Amniotic stem cell (primary cell): ENCODE measurements around the gene SKOR1.

Source experiments
- DNase-seq: peaks from one replicate; lab custom pipeline; 2025; lab: John Stamatoyannopoulos, UW

SKOR1 gene

GRCh38 chr15:67832031-67832551, 6.8 kb downstream of the SKOR1 start:
- DNase-seq, result no peak

DNA sequence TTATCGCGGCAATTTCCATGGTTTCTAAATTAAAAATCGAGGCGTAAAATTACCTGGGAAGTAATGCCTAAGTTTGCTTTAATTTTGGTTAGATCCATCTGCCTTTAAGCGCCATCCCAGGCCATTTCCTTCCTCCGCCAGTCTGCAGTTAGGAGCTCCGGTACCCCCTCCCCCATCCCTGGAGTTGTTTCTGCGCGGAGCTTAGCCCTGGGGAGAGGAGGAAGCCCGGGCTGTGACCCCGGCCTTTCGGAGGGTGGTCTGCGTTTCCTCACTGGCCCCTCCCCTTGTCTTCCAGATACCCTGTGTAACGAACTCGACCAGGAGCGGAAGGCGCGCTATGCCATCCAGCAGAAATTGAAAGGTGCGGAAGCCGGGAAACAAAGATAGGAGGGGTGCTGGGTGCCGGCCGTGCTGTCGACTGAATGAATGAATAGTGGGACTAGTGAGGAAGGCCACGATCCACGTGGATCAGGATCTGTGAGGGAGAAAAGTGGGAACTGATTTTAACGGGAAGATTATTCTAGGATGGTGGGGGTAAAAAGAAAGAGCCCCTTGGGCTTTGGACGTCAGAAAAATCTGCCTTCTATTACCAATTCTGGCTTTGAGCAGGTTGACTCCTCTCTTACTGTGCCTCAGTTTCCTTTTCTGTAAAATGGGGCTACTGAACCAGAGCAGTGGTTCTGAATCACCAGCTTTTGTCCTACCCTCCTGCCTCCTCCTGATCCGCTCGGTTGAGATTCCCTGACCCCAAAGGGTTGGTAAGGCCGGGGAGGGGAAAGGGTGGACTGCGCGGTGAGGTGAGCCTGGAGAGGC, 7.8 kb downstream of the SKOR1 start:
- DNase-seq, result no peak

DNA sequence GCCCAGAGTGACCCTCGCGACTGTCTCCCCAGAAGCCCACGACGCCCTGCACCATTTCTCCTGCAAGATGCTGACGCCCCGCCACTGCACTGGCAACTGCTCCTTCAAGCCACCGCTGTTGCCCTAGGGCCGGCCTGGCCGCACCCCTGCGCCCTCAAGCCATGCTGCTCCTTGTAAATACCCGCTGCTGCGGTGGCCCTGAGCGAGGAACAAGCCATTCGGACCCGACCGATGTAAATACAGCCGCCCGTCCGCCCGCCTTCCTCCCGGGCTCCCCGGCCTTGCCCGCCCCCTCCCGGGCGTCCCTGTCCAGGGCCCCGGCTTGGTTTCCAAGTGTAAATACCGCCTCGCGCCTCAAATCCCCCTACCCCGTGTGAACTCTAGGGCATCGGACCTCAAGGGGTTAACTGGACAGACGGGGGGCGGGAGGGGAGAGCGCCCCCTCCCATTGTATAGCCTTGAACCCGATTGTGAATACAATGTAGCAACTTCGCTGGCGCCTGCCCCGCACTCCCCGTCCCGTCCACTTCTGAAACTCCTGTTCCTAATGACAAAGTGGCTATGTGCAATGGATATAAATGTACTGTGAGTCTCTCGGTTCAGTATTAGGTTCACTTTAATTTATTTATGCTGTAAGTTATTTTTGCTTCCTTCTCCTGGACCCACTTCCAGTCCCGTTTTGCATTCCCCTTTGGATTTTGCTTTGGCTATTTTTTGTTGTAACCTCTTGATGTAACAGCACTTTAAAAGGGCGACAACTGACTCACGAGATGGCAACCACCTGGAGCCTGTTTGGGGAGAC, 8.6 kb downstream of the SKOR1 start:
- no peak for DNase-seq

DNA sequence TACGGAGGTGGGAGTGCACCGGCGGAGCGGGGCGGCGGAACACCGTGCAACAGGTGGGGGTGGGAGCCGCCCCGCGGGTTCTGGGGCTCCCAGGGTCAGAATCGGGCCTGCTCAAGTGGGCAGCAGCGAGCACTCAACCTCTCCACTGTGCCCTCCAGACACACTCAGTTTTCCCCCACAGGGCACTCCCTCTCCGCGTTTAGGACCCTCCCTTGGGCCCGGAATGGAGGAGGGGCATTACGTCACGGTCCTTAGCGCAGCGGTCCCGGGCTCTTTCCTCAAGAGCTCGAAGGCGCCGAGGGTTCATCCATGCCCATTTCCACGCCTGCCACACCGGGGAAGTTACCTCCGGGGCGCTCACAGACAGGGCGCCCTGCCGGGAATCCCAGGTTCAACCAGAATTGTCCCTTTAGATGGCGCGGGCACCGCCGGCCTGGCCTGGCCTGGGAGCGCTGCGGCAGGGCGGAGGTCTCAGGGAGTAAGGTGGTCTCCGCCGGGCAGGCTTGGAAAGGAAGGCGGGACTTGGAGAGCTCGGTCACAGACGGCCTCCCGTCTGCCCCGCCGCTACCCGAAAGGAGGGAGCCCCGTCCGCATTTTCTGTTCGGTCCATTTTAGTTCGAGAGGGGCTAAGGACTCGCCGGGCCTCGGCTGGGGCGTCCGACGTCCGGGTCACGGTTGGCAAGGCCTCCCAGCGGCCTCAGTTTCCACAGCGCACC, 9.4 kb downstream of the SKOR1 start:
- no peak for DNase-seq

- DNase-seq, result no peak
Measured at GRCh38 chr15:67835297-67836133, 10.2 kb downstream of the SKOR1 start.

DNA sequence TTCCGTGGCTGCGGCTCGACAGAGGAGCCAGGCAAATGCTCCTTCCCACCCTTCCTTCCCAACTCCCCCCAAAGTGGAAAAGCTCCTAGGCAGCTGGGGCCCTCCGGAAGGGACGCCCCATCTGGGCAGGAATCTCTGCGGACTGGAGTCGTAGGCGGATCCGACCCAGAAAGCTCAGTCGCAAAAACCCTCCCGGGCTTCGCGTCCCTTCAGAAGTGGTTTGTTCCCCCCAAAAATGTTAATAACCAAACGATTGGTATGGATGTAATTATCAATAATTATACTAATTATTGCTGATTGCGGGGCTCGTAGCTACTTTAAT, 10.8 kb downstream of the SKOR1 start:
- DNase-seq, result no peak

GRCh38 chr15:67836477-67836876, 11.2 kb downstream of the SKOR1 start:
- DNase-seq, result no peak

GRCh38 chr15:67836955-67837354, 11.6 kb downstream of the SKOR1 start:
- DNase-seq, result no peak

DNA sequence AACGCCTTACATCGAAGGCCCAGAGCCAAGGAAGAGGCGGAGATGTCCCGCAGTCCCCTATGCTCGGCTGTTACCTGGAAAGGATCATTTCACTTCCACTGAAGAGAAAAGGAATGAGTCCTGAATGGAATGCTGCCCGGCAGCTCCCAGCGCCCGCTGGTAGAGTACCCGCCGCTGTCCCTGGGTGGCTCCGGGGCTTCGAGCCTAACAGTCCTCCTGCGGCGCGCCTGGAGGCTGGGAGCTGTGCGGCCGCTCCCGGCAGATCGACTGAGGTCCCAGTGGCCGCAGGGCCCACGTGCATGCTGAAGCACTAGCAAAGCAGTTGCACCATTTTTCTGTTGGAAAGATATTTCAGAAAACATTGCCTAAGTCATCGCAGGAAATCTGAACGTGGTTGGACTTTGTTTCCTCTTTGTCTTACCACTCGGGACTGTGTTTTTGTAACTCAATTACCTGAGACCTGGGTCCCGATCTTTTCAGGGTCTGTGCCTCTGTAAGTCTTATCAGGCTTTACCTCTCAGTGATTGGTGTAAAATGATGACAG, 13.6 kb downstream of the SKOR1 start:
- DNase-seq, result no peak

- DNase-seq, result no peak
Measured at GRCh38 chr15:67839499-67839928, 14.2 kb downstream of the SKOR1 start.

DNA sequence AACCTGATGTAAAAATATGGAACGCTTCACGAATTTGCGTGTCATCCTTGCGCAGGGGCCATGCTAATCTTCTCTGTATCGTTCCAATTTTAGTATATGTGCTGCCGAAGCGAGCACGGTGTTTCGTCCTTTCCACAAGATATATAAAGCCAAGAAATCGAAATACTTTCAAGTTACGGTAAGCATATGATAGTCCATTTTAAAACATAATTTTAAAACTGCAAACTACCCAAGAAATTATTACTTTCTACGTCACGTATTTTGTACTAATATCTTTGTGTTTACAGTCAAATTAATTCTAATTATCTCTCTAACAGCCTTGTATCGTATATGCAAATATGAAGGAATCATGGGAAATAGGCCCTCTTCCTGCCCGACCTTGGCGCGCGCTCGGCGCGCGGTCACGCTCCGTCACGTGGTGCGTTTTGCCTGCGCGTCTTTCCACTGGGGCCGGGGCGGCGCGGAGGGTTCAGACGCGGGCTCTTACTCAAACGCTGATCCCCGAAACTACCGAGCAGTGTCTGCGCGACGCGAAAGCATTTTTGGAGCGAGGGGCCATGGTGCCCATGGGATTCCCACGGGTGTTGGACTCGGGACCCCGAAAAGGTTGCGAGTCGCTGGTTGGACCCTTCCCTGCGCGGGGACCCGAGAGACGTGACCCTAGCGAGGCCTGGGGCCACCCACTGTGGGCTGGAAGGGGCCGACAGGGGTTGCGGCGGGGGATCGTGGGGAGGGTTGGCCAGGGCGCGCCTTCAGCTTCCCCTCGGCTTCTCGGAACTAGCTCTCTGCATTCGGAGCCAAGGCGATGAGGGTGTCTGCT, 14.8 kb downstream of the SKOR1 start, which contains the start of gene RNU6-1:
Gene RNU6-1, minus strand, starts transcription at position 117 of the 820 bp plus-strand sequence.
- peak; percentile 82 for DNase-seq

GRCh38 chr15:67840749-67841512, 15.6 kb downstream of the SKOR1 start:
- DNase-seq, result no peak

- no peak for DNase-seq
Measured at GRCh38 chr15:67841513-67841762, 16.1 kb downstream of the SKOR1 start.

DNA sequence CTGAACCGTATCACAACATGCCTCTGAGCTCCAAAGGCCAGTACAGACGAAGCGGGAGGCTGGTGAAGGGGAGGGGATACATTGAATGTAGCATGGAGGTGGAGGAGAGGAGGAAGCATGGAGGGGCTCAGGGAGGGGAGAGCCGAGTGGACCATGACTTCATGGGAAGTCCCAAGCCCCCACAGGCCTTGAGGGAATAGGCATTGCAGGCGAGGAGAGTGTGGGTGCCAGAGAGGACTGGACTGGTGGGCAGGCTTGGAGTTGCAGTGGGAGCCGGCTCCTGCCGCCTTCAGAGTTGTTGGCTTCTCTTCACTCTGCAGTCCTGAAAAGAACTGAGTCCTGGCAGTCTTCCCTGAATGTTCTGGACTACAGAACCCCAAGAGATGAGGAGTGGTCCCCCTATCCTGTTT, 17.8 kb downstream of the SKOR1 start:
- DNase-seq, result no peak

DNA sequence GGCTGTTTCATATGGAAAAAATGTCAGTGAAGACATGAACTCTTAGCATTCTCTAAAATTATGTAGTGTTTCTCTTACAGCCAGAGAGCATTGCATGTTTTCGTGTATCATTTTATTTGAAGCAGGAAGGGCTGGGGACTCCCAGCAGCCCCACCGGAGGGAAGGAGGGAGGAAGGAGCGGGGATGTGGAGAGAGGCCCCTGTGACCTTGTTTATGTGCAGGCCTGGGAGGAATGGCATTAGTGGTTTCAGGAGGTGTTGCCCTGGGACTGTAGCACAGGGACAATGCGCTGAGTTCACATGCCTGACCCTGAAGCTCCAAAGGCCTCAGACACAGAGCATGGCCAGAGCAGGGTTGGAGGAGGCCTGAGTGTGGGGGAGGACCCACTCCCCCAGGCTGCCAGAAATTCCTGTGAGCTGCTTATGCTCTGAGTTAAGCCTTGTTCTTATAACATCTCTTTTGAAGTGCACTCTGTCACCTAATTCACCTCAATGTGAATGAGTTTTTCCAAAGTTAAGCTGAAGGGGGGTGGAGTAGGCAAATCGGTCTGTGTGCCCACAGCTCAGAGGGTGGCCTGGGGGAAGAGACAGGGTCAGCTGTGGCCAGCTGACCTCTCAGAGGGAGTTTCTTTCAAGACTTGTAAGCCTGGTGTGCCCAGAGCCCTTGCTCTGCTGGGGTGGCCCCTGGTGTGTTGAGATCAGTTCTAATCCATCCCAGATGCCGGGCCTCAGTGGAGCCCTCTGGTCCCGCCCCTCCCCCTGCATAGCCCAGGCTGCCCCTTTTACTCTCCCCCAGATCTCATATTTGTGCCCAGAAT, 18.5 kb downstream of the SKOR1 start:
- no peak for DNase-seq

DNA sequence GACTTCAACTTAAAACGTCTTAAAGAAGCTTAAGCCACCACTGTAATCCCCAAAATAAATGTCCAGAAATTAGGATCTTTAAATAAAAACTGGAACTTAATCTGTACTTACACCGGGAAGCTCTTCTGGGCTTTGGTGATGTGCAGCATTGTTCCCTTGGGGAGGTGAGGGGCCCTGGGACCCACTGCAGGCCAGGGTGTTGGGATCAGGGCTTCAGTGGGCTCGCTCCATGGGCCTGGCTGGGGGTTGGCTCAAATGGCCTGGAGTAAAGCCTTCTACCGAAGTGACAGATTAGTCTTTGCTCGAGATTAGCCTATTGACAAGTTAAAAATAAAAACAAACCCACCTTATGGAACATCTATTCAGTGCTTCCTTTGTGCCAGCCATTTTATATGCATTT, 20.7 kb downstream of the SKOR1 start:
- no peak for DNase-seq

DNA sequence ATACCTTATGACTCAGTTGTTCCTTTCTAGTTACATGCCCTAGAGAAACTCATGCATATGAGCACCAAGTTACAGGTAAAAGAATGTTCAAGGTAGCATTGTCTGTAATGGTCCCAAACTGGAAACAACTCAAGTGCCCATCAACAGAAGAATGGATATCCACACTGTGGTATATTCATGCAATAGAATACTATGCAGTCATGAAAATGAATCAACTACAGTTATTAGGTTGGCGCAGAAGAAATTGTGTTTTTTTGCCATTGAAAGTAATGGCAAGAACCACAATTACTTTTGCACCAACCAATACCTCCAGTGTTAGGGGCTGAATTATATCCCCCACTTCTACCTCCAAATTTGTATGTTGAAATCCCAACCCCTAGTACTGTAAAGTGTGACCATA, 24.2 kb downstream of the SKOR1 start:
- no peak for DNase-seq

DNA sequence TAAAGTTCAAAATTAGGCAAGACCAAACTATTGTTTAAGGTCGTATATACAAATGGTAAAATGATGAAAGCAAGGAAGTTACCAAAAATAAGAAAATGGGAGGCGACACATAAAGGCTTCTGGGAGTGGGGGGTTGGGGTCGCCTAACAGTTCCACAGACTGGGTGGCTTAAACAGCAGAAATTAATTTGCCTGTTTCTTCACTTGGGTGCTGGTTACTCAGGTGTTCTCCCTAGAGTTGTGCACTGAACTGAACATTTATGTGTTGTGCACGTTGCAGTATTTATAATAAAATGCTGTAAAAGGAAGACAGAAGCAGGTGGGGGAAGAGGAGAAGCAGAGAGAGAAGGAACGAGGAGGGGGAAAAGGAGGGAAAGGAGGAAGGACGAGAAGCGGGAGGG, 25.0 kb downstream of the SKOR1 start:
- DNase-seq, result no peak

- DNase-seq, result no peak
Measured at GRCh38 chr15:67850994-67851571, 25.8 kb downstream of the SKOR1 start.
